Measurements from ENCODE around the gene ADI1.

DNA sequence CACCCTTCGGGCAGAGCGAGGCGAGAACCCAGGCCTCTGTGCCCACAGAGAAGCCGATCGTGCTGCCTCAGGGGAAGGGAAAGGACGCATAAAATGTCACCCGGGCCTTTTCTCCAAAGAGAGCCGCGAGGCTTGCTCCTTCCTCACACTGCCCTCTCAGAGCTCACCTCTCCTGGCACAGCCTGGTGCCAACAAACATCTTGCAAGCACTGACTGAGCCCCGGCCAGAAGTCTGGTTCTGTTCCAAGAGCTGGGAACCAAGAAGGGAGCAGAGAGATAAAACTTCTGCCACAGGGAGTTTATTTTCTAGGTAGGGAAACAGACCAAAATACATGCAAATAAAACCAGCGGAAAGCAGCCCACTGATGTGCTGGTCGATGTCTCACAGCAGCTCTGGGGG lies 13.6 kb upstream of the ADI1 start:
- TF ChIP-seq POLR2AphosphoS5 (IDR thresholded peaks at IDR 0.05; ENCODE audit: low read depth, low read length) (no peak), SIN3A (IDR thresholded peaks at IDR 0.05; ENCODE audit: borderline replicate concordance, insufficient read depth, low read length) (no peak), FOXP2 (optimal IDR thresholded peaks at IDR 0.05; ENCODE audit: borderline replicate concordance, extremely low read depth, extremely low read length, insufficient read depth) (no peak)
- TF ChIP-seq, protein P1, sequence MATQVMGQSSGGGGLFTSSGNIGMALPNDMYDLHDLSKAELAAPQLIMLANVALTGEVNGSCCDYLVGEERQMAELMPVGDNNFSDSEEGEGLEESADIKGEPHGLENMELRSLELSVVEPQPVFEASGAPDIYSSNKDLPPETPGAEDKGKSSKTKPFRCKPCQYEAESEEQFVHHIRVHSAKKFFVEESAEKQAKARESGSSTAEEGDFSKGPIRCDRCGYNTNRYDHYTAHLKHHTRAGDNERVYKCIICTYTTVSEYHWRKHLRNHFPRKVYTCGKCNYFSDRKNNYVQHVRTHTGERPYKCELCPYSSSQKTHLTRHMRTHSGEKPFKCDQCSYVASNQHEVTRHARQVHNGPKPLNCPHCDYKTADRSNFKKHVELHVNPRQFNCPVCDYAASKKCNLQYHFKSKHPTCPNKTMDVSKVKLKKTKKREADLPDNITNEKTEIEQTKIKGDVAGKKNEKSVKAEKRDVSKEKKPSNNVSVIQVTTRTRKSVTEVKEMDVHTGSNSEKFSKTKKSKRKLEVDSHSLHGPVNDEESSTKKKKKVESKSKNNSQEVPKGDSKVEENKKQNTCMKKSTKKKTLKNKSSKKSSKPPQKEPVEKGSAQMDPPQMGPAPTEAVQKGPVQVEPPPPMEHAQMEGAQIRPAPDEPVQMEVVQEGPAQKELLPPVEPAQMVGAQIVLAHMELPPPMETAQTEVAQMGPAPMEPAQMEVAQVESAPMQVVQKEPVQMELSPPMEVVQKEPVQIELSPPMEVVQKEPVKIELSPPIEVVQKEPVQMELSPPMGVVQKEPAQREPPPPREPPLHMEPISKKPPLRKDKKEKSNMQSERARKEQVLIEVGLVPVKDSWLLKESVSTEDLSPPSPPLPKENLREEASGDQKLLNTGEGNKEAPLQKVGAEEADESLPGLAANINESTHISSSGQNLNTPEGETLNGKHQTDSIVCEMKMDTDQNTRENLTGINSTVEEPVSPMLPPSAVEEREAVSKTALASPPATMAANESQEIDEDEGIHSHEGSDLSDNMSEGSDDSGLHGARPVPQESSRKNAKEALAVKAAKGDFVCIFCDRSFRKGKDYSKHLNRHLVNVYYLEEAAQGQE (IDR thresholded peaks at IDR 0.05; ENCODE audit: insufficient read depth in 1 of 2, low read depth in 2 of 2, low read length in 2 of 2), result no peak
